ENCODE measurements around the gene ERP29. TPM values are rescaled to one million over a fixed set of nuclear protein-coding genes. Genes with fewer than 3 reads are reported as not detected.
"Not testable (repeated sequence)": the region's sequence is repeated elsewhere in the genome, so short reads cannot be mapped to it uniquely, and the experiment has no call there.

ERP29 gene
- total RNA-seq, 1 donor = 56.0 TPM

- DNase-seq (ENCODE audit: low read depth) = no peak
- TF ChIP-seq, protein P1, sequence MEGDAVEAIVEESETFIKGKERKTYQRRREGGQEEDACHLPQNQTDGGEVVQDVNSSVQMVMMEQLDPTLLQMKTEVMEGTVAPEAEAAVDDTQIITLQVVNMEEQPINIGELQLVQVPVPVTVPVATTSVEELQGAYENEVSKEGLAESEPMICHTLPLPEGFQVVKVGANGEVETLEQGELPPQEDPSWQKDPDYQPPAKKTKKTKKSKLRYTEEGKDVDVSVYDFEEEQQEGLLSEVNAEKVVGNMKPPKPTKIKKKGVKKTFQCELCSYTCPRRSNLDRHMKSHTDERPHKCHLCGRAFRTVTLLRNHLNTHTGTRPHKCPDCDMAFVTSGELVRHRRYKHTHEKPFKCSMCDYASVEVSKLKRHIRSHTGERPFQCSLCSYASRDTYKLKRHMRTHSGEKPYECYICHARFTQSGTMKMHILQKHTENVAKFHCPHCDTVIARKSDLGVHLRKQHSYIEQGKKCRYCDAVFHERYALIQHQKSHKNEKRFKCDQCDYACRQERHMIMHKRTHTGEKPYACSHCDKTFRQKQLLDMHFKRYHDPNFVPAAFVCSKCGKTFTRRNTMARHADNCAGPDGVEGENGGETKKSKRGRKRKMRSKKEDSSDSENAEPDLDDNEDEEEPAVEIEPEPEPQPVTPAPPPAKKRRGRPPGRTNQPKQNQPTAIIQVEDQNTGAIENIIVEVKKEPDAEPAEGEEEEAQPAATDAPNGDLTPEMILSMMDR (IDR thresholded peaks at IDR 0.05; ENCODE audit: insufficient read depth, low read length) = no peak
- no peak overlapping the region for H3K4me3 ChIP-seq (ENCODE audit: low read depth, low read length)
These were observed 22.1 kb downstream of the ERP29 start for GRCh38 chr12:112035219-112035785.

GRCh38 chr12:112036614-112037013 lies 23.4 kb downstream of the ERP29 start:
- H3K4me3 ChIP-seq (ENCODE audit: low read depth, low read length); DNase-seq (ENCODE audit: low read depth): not testable (repeated sequence)

DNA sequence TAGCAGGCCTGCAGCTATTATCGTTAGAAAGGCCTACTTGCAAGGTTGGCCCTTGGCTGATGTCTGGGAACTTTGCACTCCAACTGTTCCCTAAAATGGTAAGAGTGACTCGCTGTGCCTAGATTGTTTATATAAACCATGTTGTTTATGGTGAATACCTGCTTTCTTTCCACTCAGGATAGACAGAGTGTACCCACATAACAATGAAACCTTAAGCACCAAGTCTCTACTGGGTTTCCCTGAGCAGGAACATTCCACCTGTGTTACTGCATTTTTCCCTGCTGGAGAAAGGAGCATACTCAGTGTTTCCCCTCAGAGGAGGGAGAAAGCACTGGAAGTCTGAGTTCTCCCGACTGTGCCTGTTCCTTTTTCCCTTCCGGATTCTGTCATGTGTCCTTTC lies 32.8 kb downstream of the ERP29 start:
- H3K4me3 ChIP-seq (ENCODE audit: low read depth, low read length) = no peak overlapping the region
- DNase-seq (ENCODE audit: low read depth) = no peak
- TF ChIP-seq, protein P1 (IDR thresholded peaks at IDR 0.05; ENCODE audit: insufficient read depth, low read length) = no peak

- DNase-seq (ENCODE audit: low read depth) = no peak
- TF ChIP-seq, protein P1 (IDR thresholded peaks at IDR 0.05; ENCODE audit: insufficient read depth, low read length) = no peak
- H3K4me3 ChIP-seq (ENCODE audit: low read depth, low read length) = no peak overlapping the region
These were observed 36.1 kb downstream of the ERP29 start for GRCh38 chr12:112049351-112049750.

DNA sequence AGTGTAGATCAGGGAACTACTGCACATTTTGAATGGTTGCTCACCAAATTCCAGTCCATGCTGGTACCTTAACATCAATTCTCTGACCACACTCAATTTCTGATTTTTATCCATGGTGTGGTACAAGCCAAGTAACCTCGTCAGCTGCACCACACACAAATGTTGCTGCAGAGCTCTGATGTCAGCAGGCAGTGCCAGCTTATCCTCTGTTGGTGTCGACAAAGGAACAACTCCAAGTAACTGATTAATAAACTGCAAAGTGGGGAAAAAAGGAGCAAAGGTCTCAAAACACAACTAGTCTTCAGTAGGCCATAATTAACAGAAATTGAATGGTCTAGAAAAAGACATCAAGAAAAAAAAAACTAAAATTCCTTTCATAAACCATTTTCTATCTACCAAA lies 47.9 kb downstream of the ERP29 start:
- H3K4me3 ChIP-seq (ENCODE audit: low read depth, low read length) = no peak overlapping the region
- TF ChIP-seq, protein P1 (IDR thresholded peaks at IDR 0.05; ENCODE audit: insufficient read depth, low read length) = no peak
- no peak for DNase-seq (ENCODE audit: low read depth)

DNA sequence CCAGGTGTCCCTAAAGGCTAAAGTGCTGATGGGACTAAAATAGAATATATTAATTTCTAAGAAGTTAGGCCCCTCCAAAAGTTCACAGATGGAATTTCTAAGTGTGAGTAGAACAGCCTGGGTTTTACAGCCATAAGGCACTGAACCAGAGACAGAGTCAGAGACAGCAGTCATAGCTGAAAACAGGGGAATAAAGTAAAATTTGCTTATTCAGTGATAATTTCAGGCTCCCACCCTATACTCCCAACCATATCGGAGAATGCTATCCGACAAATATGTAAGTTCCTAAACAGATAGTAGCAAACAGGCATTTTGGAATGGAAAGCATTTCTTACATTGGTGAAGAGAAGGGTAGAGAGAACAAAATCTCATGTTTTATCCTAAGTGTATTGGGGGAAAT lies 50.0 kb downstream of the ERP29 start:
- TF ChIP-seq, protein P1 (IDR thresholded peaks at IDR 0.05; ENCODE audit: insufficient read depth, low read length) = no peak
- DNase-seq (ENCODE audit: low read depth) = no peak

DNA sequence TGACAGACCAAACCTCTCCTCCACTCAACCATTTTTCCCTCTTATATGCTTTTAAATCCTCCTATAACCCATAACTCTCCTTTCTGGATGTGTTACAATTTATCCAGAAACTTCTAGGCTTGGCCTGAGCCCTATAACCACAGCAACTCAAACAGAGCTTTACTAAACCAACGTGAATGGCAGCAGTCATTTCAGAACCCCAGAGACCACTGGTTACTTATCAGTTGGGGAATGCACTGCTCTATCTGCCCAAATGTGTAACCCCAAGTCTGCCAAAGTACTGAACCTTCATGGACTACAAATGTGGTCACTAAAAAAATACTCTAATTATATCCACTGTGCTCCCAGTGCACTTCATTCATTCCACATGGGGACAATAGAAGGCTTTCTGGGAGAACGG lies 53.3 kb downstream of the ERP29 start:
- TF ChIP-seq, protein P1 (IDR thresholded peaks at IDR 0.05; ENCODE audit: insufficient read depth, low read length) = no peak
- no peak for DNase-seq (ENCODE audit: low read depth)
- no peak overlapping the region for H3K4me3 ChIP-seq (ENCODE audit: low read depth, low read length)

More for the DNA sequence above, 50.0 kb downstream of the ERP29 start:
- no peak overlapping the region for H3K4me3 ChIP-seq (ENCODE audit: low read depth, low read length)

Small RNA genes within 50 kb of the gene (small RNA-seq; reads per million reads assigned to genes)
- gene AC004024.1 (not detected), gene MIR3657 (not detected), gene RF00019 (not detected)

Other genes starting within 250 kb of the ERP29 start
- 23.1 and 40.9 TPM in 2 replicates for gene ALDH2, start 246.5 kb upstream of the ERP29 start, total RNA-seq (ENCODE audit: low replicate concordance)
- gene MAPKAPK5, start 171.2 kb upstream of the ERP29 start, total RNA-seq (ENCODE audit: low replicate concordance) = 34.6 and 43.3 TPM in 2 replicates
- gene TMEM116, start 261 bp upstream of the ERP29 start, total RNA-seq (ENCODE audit: low replicate concordance) = 2.3 and 20.4 TPM in 2 replicates
- gene NAA25, start 95.4 kb downstream of the ERP29 start, total RNA-seq (ENCODE audit: low replicate concordance) = 25.5 and 28.0 TPM in 2 replicates
- 36.5 and 158 TPM in 2 replicates for gene TRAFD1, start 112.1 kb downstream of the ERP29 start, total RNA-seq (ENCODE audit: low replicate concordance)

All from fibroblast of the aortic adventitia (primary cell).